SU-DHL-6 (cell line): ENCODE measurements around the gene XRCC6.
A peak's percentile ranks its signal among the peaks of the same experiment; 100 is the strongest.

Source experiments
- H2AFZ ChIP-seq: fragments of 200-600 bp; sonication (generic); 2 replicates; pipeline ENCODE4 v1.6.1; 2014; ENCODE audit warnings: low read depth, mild to moderate bottlenecking, moderate library complexity, mixed read lengths, antibody characterized with exemption, low read length; ENCODE audit not compliant: severe bottlenecking
- H3F3A ChIP-seq: fragments of 200-600 bp; shearing (Covaris generic); 2 replicates; pipeline ENCODE4 v1.6.0; 2016; ENCODE audit warnings: antibody characterized with exemption, mild to moderate bottlenecking; ENCODE audit not compliant: insufficient read depth
- H3K27ac ChIP-seq: fragments of 200-600 bp; sonication (generic); 2 replicates; pipeline ENCODE4 v1.5.1; 2016; ENCODE audit warnings: low read depth, mild to moderate bottlenecking, low read length, moderate library complexity, mixed read lengths
- H3K27me3 ChIP-seq: fragments of 200-600 bp; sonication (generic), shearing (Covaris generic); 2 replicates; pipeline ENCODE4 v1.6.0; 2014; ENCODE audit warnings: mild to moderate bottlenecking, low read length
- H3K36me3 ChIP-seq: fragments of 200-600 bp; sonication (generic); 2 replicates; pipeline ENCODE4 v1.6.1; 2014; ENCODE audit warnings: mild to moderate bottlenecking, low read length, mixed read lengths
- H3K4me2 ChIP-seq: fragments of 300-600, 200-600 bp; shearing (Covaris generic), sonication (generic); 2 replicates; pipeline ENCODE4 v1.6.0; 2014; ENCODE audit warnings: low read length, low read depth, mild to moderate bottlenecking; ENCODE audit not compliant: poor library complexity, severe bottlenecking
- H3K4me3 ChIP-seq: fragments of 200-600 bp; sonication (generic); 2 replicates; pipeline ENCODE4 v1.5.1; 2014; ENCODE audit warnings: antibody characterized with exemption, low read length, mild to moderate bottlenecking, mixed read lengths; ENCODE audit not compliant: insufficient read depth, poor library complexity, severe bottlenecking
- H3K79me2 ChIP-seq: fragments of 200-600 bp; sonication (generic); 2 replicates; pipeline ENCODE4 v1.6.1; 2014; ENCODE audit warnings: mild to moderate bottlenecking, low read length, moderate library complexity; ENCODE audit not compliant: insufficient read depth
- H3K9ac ChIP-seq: fragments of 200-600 bp; sonication (generic); 2 replicates; pipeline ENCODE4 v1.7.0; 2014; ENCODE audit warnings: mild to moderate bottlenecking, low read length
- H3K9me2 ChIP-seq: fragments of 200-600 bp; sonication (generic); replicated peaks from 2 replicates; pipeline ENCODE4 v1.6.1; 2014; ENCODE audit warnings: low read length; ENCODE audit not compliant: insufficient read depth
- H3K9me3 ChIP-seq: fragments of 200-600 bp; sonication (generic); 2 replicates; pipeline ENCODE4 v1.6.1; 2014; ENCODE audit warnings: low read length, mixed read lengths; ENCODE audit not compliant: insufficient read depth
- H4K20me1 ChIP-seq: fragments of 200-600 bp; sonication (generic); 2 replicates; pipeline ENCODE4 v1.6.1; 2014; ENCODE audit warnings: low read depth, mild to moderate bottlenecking, antibody characterized with exemption, low read length, moderate library complexity, mixed read lengths
- CTCF ChIP-seq: fragments of 200-600 bp; sonication (generic); IDR thresholded peaks from one replicate; pipeline ENCODE4 v1.5.1; 2017; ENCODE audit warnings: antibody characterized with exemption, mild to moderate bottlenecking, low read length, moderate library complexity; ENCODE audit not compliant: insufficient read depth, poor library complexity, severe bottlenecking
- EZH2phosphoT487 ChIP-seq: fragments of 200-600 bp; sonication (generic), shearing (Covaris generic); conservative IDR thresholded peaks from 2 replicates; pipeline ENCODE4 v1.6.1; 2018; ENCODE audit warnings: mild to moderate bottlenecking, antibody characterized with exemption, low read length, moderate library complexity, mixed read lengths

Gene XRCC6

GRCh38 chr22:41596776-41597634, 24.1 kb upstream of the XRCC6 start:
- Histone ChIP-seq H3K4me2 (no peak overlapping the region), H3K9me2 (no peaks in the 10 kb centered on the region), H3K36me3 (no peaks in the 10 kb centered on the region), H3F3A (peaks cover 9% of the 10 kb centered on the region; the same call in 1 of the 2 replicates), H3K27me3 (no peaks in the 10 kb centered on the region), H3K4me3 (no peak overlapping the region), H3K79me2 (no peaks in the 10 kb centered on the region), H3K27ac (no peak overlapping the region), H3K9ac (no peak overlapping the region), H4K20me1 (no peaks in the 10 kb centered on the region), H3K9me3 (no peaks in the 10 kb centered on the region), H2AFZ (no peak overlapping the region)
- TF ChIP-seq CTCF (peak; percentile 29), EZH2phosphoT487 (no peak)

- H4K20me1 ChIP-seq, result no peaks in the 10 kb centered on the region
These were observed 23.5 kb upstream of the XRCC6 start for GRCh38 chr22:41597635-41597953.

GRCh38 chr22:41598081-41598480, 23.0 kb upstream of the XRCC6 start:
- no peaks in the 10 kb centered on the region for H3K27me3 ChIP-seq
- TF ChIP-seq CTCF (no peak), EZH2phosphoT487 (no peak)
- H3F3A ChIP-seq, result peaks cover 9% of the 10 kb centered on the region; the same call in 1 of the 2 replicates
- no peak overlapping the region for H3K4me3 ChIP-seq
- H3K79me2 ChIP-seq, result no peaks in the 10 kb centered on the region
- no peaks in the 10 kb centered on the region for H3K36me3 ChIP-seq
- no peak overlapping the region for H2AFZ ChIP-seq
- no peak overlapping the region for H3K4me2 ChIP-seq
- no peaks in the 10 kb centered on the region for H4K20me1 ChIP-seq
- H3K9ac ChIP-seq, result no peak overlapping the region
- H3K9me2 ChIP-seq, result no peaks in the 10 kb centered on the region
- no peak overlapping the region for H3K27ac ChIP-seq
- no peaks in the 10 kb centered on the region for H3K9me3 ChIP-seq

More at GRCh38 chr22:41597635-41597953, 23.5 kb upstream of the XRCC6 start:
- no peak overlapping the region for H3K4me2 ChIP-seq
- H3K27ac ChIP-seq, result no peak overlapping the region
- no peaks in the 10 kb centered on the region for H3K9me3 ChIP-seq
- no peaks in the 10 kb centered on the region for H3K36me3 ChIP-seq
- H3K27me3 ChIP-seq, result no peaks in the 10 kb centered on the region
- no peaks in the 10 kb centered on the region for H3K79me2 ChIP-seq
- no peak overlapping the region for H3K9ac ChIP-seq
- H3F3A ChIP-seq, result peaks cover 9% of the 10 kb centered on the region; the same call in 1 of the 2 replicates
- TF ChIP-seq CTCF (no peak), EZH2phosphoT487 (no peak)
- H3K9me2 ChIP-seq, result no peaks in the 10 kb centered on the region
- H3K4me3 ChIP-seq, result no peak overlapping the region
- H2AFZ ChIP-seq, result no peak overlapping the region
